HG03196 (cell line): ENCODE results near the gene YAP1.

Experiments
- ATAC-seq: cut with Tn5 transposase; IDR thresholded peaks from one replicate; pipeline ENCODE4 v1.9.1; 2021; ENCODE audit not compliant: unreplicated experiment

The YAP1 gene

GRCh38 chr11:102155676-102156075 is 45.4 kb downstream of the YAP1 start:
- no peak for ATAC-seq

- ATAC-seq: no peak
Observed at GRCh38 chr11:102157219-102157618, 47.0 kb downstream of the YAP1 start.

GRCh38 chr11:102158164-102158735 is 48.0 kb downstream of the YAP1 start:
- ATAC-seq: no peak

- ATAC-seq: no peak
Observed at GRCh38 chr11:102163368-102163767, 53.1 kb downstream of the YAP1 start.

GRCh38 chr11:102166175-102167064 is 56.2 kb downstream of the YAP1 start:
- ATAC-seq: no peak

GRCh38 chr11:102168481-102168880 is 58.2 kb downstream of the YAP1 start:
- ATAC-seq: no peak

GRCh38 chr11:102171101-102171500 is 60.9 kb downstream of the YAP1 start:
- no peak for ATAC-seq

GRCh38 chr11:102172127-102172848 is 62.0 kb downstream of the YAP1 start:
- no peak for ATAC-seq

GRCh38 chr11:102177126-102177525 is 66.9 kb downstream of the YAP1 start:
- ATAC-seq: no peak

- ATAC-seq: no peak
Observed at GRCh38 chr11:102177974-102178631, 67.9 kb downstream of the YAP1 start.

- no peak for ATAC-seq
Observed at GRCh38 chr11:102179371-102179770, 69.1 kb downstream of the YAP1 start.

GRCh38 chr11:102184269-102184987 is 74.2 kb downstream of the YAP1 start:
- ATAC-seq: no peak

- ATAC-seq: no peak
Observed at GRCh38 chr11:102186551-102187191, 76.4 kb downstream of the YAP1 start.

- ATAC-seq: no peak
Observed at GRCh38 chr11:102187416-102188151, 77.3 kb downstream of the YAP1 start.

- no peak for ATAC-seq
Observed at GRCh38 chr11:102188488-102188887, 78.2 kb downstream of the YAP1 start.

- no peak for ATAC-seq
Observed at GRCh38 chr11:102191832-102192231, 81.6 kb downstream of the YAP1 start.

GRCh38 chr11:102192349-102193066 is 82.3 kb downstream of the YAP1 start:
- no peak for ATAC-seq

GRCh38 chr11:102194257-102194656 is 84.0 kb downstream of the YAP1 start:
- ATAC-seq: no peak

- ATAC-seq: no peak
Observed at GRCh38 chr11:102194990-102195389, 84.7 kb downstream of the YAP1 start.
